DND-41 (cell line): ENCODE measurements around the gene FOSL1.
A peak's percentile ranks its signal among the peaks of the same experiment; 100 is the strongest.

Source experiments
- ATAC-seq: fragments of 200-7000 bp; cut with Tn5 transposase; 3 replicates; pipeline ENCODE4 v1.9.1; 2021; ENCODE audit warnings: low read depth; ENCODE audit not compliant: insufficient read depth
- DNase-seq: peaks from one replicate; pipeline ENCODE4 v3.0.0-alpha.2; 2020
- H2AFZ ChIP-seq: 2 replicates; pipeline ENCODE4 v1.6.0; 2012; ENCODE audit warnings: low read depth, low read length
- H3K27ac ChIP-seq: 2 replicates; pipeline ENCODE4 v1.5.1; 2012; ENCODE audit warnings: low read length, inconsistent platforms
- H3K27me3 ChIP-seq: fragments of 200-600 bp; sonication (generic); 2 replicates; pipeline ENCODE4 v1.6.0; 2012; ENCODE audit warnings: low read length, mild to moderate bottlenecking, inconsistent platforms; ENCODE audit not compliant: insufficient read depth, poor library complexity
- H3K36me3 ChIP-seq: 2 replicates; pipeline ENCODE4 v1.5.1; 2012; ENCODE audit warnings: low read length, inconsistent platforms; ENCODE audit not compliant: insufficient read depth
- H3K4me1 ChIP-seq: 2 replicates; pipeline ENCODE4 v1.5.1; 2012; ENCODE audit warnings: mild to moderate bottlenecking, low read length; ENCODE audit not compliant: insufficient read depth
- H3K4me2 ChIP-seq: 2 replicates; pipeline ENCODE4 v1.6.0; 2012; ENCODE audit warnings: mild to moderate bottlenecking, moderate library complexity, low read length, inconsistent platforms; ENCODE audit not compliant: insufficient read depth
- H3K4me3 ChIP-seq, 2 experiments: fragments of 200-600 bp in 1 of 2; shearing (Covaris generic) in 1 of 2; 2 replicates each; pipeline ENCODE4 v1.5.1; 2012 to 2016; ENCODE audit warnings: inconsistent platforms in 2 of 2, low read length in 2 of 2, mild to moderate bottlenecking in 2 of 2, low read depth in 1 of 2, moderate library complexity in 1 of 2
- H3K79me2 ChIP-seq: 2 replicates; pipeline ENCODE4 v1.6.0; 2012; ENCODE audit warnings: low read length, inconsistent platforms; ENCODE audit not compliant: insufficient read depth
- H3K9ac ChIP-seq: 2 replicates; pipeline ENCODE4 v1.6.0; 2012; ENCODE audit warnings: low read depth, mild to moderate bottlenecking, inconsistent platforms, low read length, moderate library complexity
- H3K9me3 ChIP-seq: 2 replicates; pipeline ENCODE4 v1.5.1; 2012; ENCODE audit warnings: low read length, moderate library complexity, mild to moderate bottlenecking, inconsistent platforms; ENCODE audit not compliant: insufficient read depth, severe bottlenecking
- H4K20me1 ChIP-seq: 2 replicates; pipeline ENCODE4 v1.6.0; 2012; ENCODE audit warnings: low read length; ENCODE audit not compliant: insufficient read depth
- EZH2 ChIP-seq: IDR thresholded peaks from 3 replicates; pipeline ENCODE4 v1.6.1; 2012; ENCODE audit warnings: borderline replicate concordance, low read depth, mild to moderate bottlenecking, moderate library complexity, low read length, inconsistent platforms; ENCODE audit not compliant: severe bottlenecking
- TF ChIP-seq, protein P1 (sequence below): IDR thresholded peaks from 2 replicates; pipeline ENCODE4 v1.5.1; 2012; ENCODE audit warnings: borderline replicate concordance, low read length, moderate library complexity, mild to moderate bottlenecking; ENCODE audit not compliant: poor library complexity, severe bottlenecking; ENCODE audit errors: extremely low read depth

FOSL1 gene

DNA sequence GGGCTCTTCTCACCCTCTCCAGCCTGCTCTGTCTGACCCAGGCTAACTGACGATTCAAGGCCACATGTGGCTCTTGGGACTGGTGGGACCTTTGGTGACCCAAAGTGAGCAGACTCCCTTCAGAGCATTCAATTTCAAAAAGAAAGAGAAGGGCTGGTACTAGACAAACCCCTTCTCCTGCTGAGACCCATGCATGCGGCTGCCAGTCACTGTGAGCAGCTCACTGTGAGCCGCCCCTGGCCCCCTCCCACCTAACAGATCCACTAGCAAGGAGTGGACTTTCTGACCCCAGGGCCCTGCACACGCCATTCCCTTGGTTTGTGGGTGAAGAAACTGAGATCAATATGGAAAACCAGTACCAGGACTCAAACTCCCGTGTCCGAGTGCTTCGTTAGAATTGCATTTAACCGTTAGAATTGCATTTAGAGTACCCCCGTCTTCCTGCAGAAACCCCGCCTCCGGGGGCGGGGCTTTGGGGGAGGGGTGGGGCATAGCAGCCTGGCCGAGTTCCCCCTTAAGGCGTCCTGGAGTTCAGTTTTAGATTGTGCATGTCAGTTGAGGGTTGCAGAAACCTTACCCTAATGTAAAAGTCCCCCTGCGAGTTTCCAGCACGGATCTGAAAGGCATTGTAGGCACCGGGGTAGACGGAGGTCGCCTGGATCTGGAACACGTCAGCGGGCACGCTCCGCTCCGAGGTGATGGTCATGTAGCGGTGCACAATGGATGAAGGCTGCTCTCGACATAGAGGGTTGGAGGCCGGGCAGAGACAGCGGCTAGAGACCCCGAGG, 32.7 kb downstream of the FOSL1 start:
- ATAC-seq (peak; percentile 12; the same call in 1 of the 3 replicates), DNase-seq (peak; percentile 54)
- Histone ChIP-seq H3K4me3 (no peak overlapping the region), H3K27me3 (no peaks in the 10 kb centered on the region), H3K9ac (no peak overlapping the region), H3K9me3 (no peaks in the 10 kb centered on the region), H3K4me2 (no peak overlapping the region), H4K20me1 (peaks cover 32% of the 10 kb centered on the region), H2AFZ (no peak overlapping the region), H3K4me1 (peaks cover 21% of the 10 kb centered on the region), H3K79me2 (peaks cover 10% of the 10 kb centered on the region), H3K27ac (no peak overlapping the region), H3K36me3 (peaks cover 49% of the 10 kb centered on the region)
- TF ChIP-seq, protein P1, sequence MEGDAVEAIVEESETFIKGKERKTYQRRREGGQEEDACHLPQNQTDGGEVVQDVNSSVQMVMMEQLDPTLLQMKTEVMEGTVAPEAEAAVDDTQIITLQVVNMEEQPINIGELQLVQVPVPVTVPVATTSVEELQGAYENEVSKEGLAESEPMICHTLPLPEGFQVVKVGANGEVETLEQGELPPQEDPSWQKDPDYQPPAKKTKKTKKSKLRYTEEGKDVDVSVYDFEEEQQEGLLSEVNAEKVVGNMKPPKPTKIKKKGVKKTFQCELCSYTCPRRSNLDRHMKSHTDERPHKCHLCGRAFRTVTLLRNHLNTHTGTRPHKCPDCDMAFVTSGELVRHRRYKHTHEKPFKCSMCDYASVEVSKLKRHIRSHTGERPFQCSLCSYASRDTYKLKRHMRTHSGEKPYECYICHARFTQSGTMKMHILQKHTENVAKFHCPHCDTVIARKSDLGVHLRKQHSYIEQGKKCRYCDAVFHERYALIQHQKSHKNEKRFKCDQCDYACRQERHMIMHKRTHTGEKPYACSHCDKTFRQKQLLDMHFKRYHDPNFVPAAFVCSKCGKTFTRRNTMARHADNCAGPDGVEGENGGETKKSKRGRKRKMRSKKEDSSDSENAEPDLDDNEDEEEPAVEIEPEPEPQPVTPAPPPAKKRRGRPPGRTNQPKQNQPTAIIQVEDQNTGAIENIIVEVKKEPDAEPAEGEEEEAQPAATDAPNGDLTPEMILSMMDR = no peak
- TF ChIP-seq EZH2 = no peak

DNA sequence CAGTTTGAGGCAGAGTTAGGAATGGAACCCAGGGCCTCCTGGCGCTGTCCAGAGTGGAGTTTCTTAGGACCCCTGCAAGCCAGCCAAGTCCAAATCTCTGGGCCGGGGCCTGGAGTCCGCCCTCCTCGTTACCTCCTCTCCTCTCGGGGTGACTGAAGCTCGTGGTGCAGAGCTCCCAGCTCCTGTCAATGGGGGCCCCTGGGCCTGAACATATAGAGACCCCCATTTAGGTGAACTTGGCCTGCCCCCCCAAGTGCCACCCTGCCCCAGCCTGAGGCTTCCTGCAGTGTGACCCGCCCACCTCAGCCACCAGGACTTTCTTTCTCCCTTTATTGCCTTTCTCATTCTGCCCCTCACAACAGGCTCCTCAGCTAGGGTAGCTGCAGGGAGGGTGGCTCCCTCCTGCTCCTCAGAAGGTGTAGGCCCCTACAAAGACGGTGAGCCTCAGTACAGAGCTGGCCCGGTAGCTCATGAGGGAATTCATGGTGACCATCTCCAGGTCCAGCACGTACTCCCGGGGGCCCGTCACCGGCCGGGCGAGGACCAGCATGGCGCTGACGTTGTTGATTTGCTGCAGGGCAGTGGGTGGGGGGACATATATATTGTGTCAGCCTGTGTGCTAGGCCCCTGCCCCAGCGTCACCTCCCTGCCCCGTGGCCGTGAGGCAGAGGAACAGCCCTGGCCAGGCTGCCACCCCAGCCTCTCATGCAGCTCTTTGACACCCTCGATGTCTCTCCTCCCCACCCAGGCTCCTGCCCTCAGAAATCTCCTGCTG, 33.5 kb downstream of the FOSL1 start:
- H3K79me2 ChIP-seq = peaks cover 18% of the 10 kb centered on the region
- no peak overlapping the region for H2AFZ ChIP-seq
- no peaks in the 10 kb centered on the region for H3K27me3 ChIP-seq
- H3K9me3 ChIP-seq = no peaks in the 10 kb centered on the region
- no peak for ATAC-seq
- H3K27ac ChIP-seq = no peak overlapping the region
- peaks cover 37% of the 10 kb centered on the region for H4K20me1 ChIP-seq
- peaks cover 57% of the 10 kb centered on the region for H3K36me3 ChIP-seq
- H3K4me1 ChIP-seq = peaks cover 29% of the 10 kb centered on the region
- H3K4me3 ChIP-seq = no peak overlapping the region
- no peak for TF ChIP-seq EZH2
- TF ChIP-seq, protein P1 = no peak
- no peak for DNase-seq
- no peak overlapping the region for H3K4me2 ChIP-seq
- H3K9ac ChIP-seq = no peak overlapping the region

DNA sequence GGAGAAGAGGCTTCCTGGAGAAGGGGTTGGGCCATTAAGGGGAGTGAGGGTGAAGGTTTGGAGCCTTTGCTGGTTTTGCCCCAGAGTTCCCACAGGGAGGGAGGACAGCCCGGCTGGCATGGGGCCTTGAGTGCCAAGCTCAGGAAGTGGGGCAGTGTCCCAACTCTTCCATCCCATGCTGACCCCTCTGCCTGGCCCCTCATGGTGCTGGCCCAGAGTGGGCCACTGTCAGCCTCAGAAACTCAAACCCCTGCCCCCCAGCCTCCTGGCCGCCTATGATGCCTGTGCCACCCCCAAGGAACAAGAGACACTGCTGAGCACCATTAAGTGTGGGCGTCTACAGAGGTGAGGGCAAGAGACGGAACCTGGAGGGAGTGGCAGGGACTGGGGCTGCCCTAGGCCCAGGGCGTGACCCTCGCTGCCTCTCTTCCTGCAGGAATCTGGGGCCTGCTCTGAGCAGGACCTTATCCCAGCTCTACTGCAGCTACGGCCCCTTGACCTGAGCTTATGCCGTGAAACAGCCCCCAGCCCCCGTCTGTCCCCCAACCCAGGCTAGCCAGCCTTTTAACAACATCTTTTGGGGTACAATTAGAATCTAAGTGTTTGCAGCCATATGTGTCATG, 34.5 kb downstream of the FOSL1 start:
- H3K9ac ChIP-seq = no peak overlapping the region
- H3K79me2 ChIP-seq = peaks cover 28% of the 10 kb centered on the region
- H3K36me3 ChIP-seq = peaks cover 66% of the 10 kb centered on the region
- peaks cover 46% of the 10 kb centered on the region for H4K20me1 ChIP-seq
- peaks cover 36% of the 10 kb centered on the region for H3K4me1 ChIP-seq
- H3K27ac ChIP-seq = no peak overlapping the region
- TF ChIP-seq, protein P1 = no peak
- no peak for TF ChIP-seq EZH2
- ATAC-seq (no peak), DNase-seq (no peak)
- H2AFZ ChIP-seq = no peak overlapping the region
- H3K9me3 ChIP-seq = no peaks in the 10 kb centered on the region
- no peak overlapping the region for H3K4me3 ChIP-seq
- H3K4me2 ChIP-seq = no peak overlapping the region
- no peaks in the 10 kb centered on the region for H3K27me3 ChIP-seq
